HepG2 (cell line): ENCODE measurements around the gene RAB20. TPM values are rescaled to one million over a fixed set of nuclear protein-coding genes. Genes with fewer than 3 reads are reported as not detected.

ENCODE experiments used
- ATAC-seq: fragments of 200-7000 bp; cut with Tn5 transposase; 3 replicates; pipeline ENCODE4 v1.9.1; 2020; ENCODE audit warnings: mild to moderate bottlenecking, moderate library complexity
- BruUV-seq: library from RNA; stranded (reverse); fragments of 400-500 nt; replicated peaks from 2 replicates; lab custom pipeline; 2021; lab: Mats Ljungman, UMichigan
- CTCF ChIA-PET: fragments of 300-600 bp; formaldehyde crosslinking; extraction: SDS; loops from one replicate; lab custom pipeline; 2021; ENCODE audit warnings: low total read pairs, inconsistent platforms, low intra/inter-chr PET ratio; lab: Yijun Ruan, JAX
- POLR2A ChIA-PET: fragments of 350-600 bp; sonication (Branson Sonifier 250); formaldehyde crosslinking; loops from one replicate; lab custom pipeline; 2020; ENCODE audit warnings: antibody characterized with exemption, inconsistent platforms; lab: Yijun Ruan, JAX
- DNase-seq: peaks from one replicate; pipeline ENCODE4 v3.0.0-alpha.2; 2015; ENCODE audit warnings: low spot score
- FAIRE-seq: peaks from 3 replicates; lab custom pipeline; 2011; peaks lifted over from hg19 to GRCh38; lab: Jason Lieb, UNC
- H2AFZ ChIP-seq: one replicate; pipeline ENCODE4 v1.6.1; 2011; ENCODE audit warnings: low read length, inconsistent platforms
- H3K27ac ChIP-seq: fragments of 300-600 bp; 3 replicates; pipeline ENCODE4 v1.8.0; 2011; ENCODE audit warnings: mixed run types, mild to moderate bottlenecking, mixed read lengths, low read length, inconsistent platforms; ENCODE audit not compliant: insufficient read depth; ENCODE audit errors: extremely low read length
- H3K27me3 ChIP-seq, 2 experiments: fragments of 200-600 bp in 1 of 2; 2 replicates in 1 of 2; 3 replicates in 1 of 2; pipeline versions ENCODE4 v1.6.0 to v1.8.0; 2011; ENCODE audit warnings: low read length in 2 of 2, mild to moderate bottlenecking in 2 of 2, moderate library complexity in 2 of 2, inconsistent platforms in 1 of 2; ENCODE audit not compliant: insufficient read depth in 2 of 2, control insufficient read depth in 1 of 2
- H3K36me3 ChIP-seq, 2 experiments: fragments of 200-600 bp in 1 of 2; replicated peaks in 1 of 2; 2 replicates in 1 of 2; 3 replicates in 1 of 2; pipeline versions ENCODE4 v1.5.1 to v1.8.0; 2011; ENCODE audit warnings: low read length in 2 of 2, inconsistent platforms in 1 of 2; ENCODE audit not compliant: insufficient read depth in 2 of 2, control insufficient read depth in 1 of 2
- H3K4me1 ChIP-seq: 2 replicates; pipeline ENCODE4 v1.5.1; 2012; ENCODE audit warnings: low read length, inconsistent platforms; ENCODE audit not compliant: insufficient read depth
- H3K4me2 ChIP-seq: 2 replicates; pipeline ENCODE4 v1.6.0; 2011; ENCODE audit warnings: low read depth, low read length, inconsistent platforms
- H3K4me3 ChIP-seq, 3 experiments: fragments of 200-600 bp in 1 of 3; sonication (generic), shearing (Covaris generic) in 1 of 3; replicated peaks in 1 of 3; 2 replicates each; pipeline ENCODE4 v1.5.1; 2011 to 2016; ENCODE audit warnings: low read length in 3 of 3, inconsistent platforms in 2 of 3, low read depth in 2 of 3, mild to moderate bottlenecking in 2 of 3, control low read depth in 1 of 3, mixed read lengths in 1 of 3; ENCODE audit not compliant: insufficient read depth in 1 of 3
- H3K79me2 ChIP-seq: one replicate; pipeline ENCODE4 v1.6.1; 2011; ENCODE audit warnings: low read length, inconsistent platforms; ENCODE audit not compliant: insufficient read depth
- H3K9ac ChIP-seq: 2 replicates; pipeline ENCODE4 v1.6.0; 2011; ENCODE audit warnings: mild to moderate bottlenecking, low read depth, low read length, inconsistent platforms; ENCODE audit not compliant: insufficient read depth
- H3K9me3 ChIP-seq: 2 replicates; pipeline ENCODE4 v1.5.1; 2012; ENCODE audit warnings: mild to moderate bottlenecking, low read length
- H4K20me1 ChIP-seq: 2 replicates; pipeline ENCODE4 v1.6.0; 2011; ENCODE audit warnings: inconsistent platforms, mild to moderate bottlenecking, low read length, moderate library complexity; ENCODE audit not compliant: insufficient read depth
- ARNTL ChIP-seq: sonication (generic); formaldehyde crosslinking; IDR thresholded peaks from 2 replicates; pipeline ENCODE4 v1.4.0; 2020; ENCODE audit warnings: mild to moderate bottlenecking, missing genetic modification reagents
- E2F2 ChIP-seq: sonication (generic); formaldehyde crosslinking; IDR thresholded peaks from 2 replicates; pipeline ENCODE4 v1.4.0; 2020; ENCODE audit warnings: missing genetic modification reagents, borderline replicate concordance
- HIVEP1 ChIP-seq: sonication (generic); formaldehyde crosslinking; IDR thresholded peaks from 2 replicates; pipeline ENCODE4 v1.4.0; 2020; ENCODE audit warnings: mild to moderate bottlenecking, missing genetic modification reagents
- HOXA3 ChIP-seq: sonication (generic); formaldehyde crosslinking; IDR thresholded peaks from 2 replicates; pipeline ENCODE4 v1.5.0; 2020; ENCODE audit warnings: missing genetic modification reagents
- KLF13 ChIP-seq: sonication (generic); formaldehyde crosslinking; IDR thresholded peaks from 2 replicates; pipeline ENCODE4 v1.4.0; 2020; ENCODE audit warnings: mild to moderate bottlenecking, missing genetic modification reagents
- KLF6 ChIP-seq: IDR thresholded peaks from 2 replicates; pipeline ENCODE4 v1.8.0; 2016; ENCODE audit warnings: missing biosample characterization, missing genetic modification reagents
- MAX ChIP-seq: IDR thresholded peaks from 2 replicates; pipeline ENCODE4 v1.6.1; 2012; ENCODE audit warnings: inconsistent platforms
- NR2F1 ChIP-seq, 2 experiments: fragments of 450-650 bp in 1 of 2; formaldehyde crosslinking in 1 of 2; IDR thresholded peaks; 2 replicates each; pipeline versions ENCODE4 v1.5.0 to v1.6.1; 2016 to 2020; ENCODE audit warnings: mild to moderate bottlenecking in 1 of 2, missing compliant biosample characterization in 1 of 2, missing genetic modification reagents in 1 of 2, moderate library complexity in 1 of 2
- TSC22D2 ChIP-seq: sonication (generic); formaldehyde crosslinking; IDR thresholded peaks from 2 replicates; pipeline ENCODE4 v1.5.1; 2020; ENCODE audit warnings: missing genetic modification reagents, mild to moderate bottlenecking, borderline replicate concordance
- XBP1 ChIP-seq: sonication (generic); formaldehyde crosslinking; IDR thresholded peaks from 2 replicates; pipeline ENCODE4 v1.5.0; 2020; ENCODE audit warnings: missing genetic modification reagents
- ZEB1 ChIP-seq: IDR thresholded peaks from 2 replicates; pipeline ENCODE4 v1.6.1; 2012; ENCODE audit warnings: mild to moderate bottlenecking, low read depth, inconsistent platforms; ENCODE audit not compliant: insufficient replicate concordance
- ZNF333 ChIP-seq: sonication (generic); formaldehyde crosslinking; IDR thresholded peaks from 2 replicates; pipeline ENCODE4 v1.4.0; 2020; ENCODE audit warnings: mild to moderate bottlenecking, missing genetic modification reagents, borderline replicate concordance
- ZNF33B ChIP-seq: sonication (generic); formaldehyde crosslinking; IDR thresholded peaks from 2 replicates; pipeline ENCODE4 v1.5.1; 2020; ENCODE audit warnings: mild to moderate bottlenecking, missing genetic modification reagents
- ZNF460 ChIP-seq: sonication (generic); formaldehyde crosslinking; IDR thresholded peaks from 2 replicates; pipeline ENCODE4 v1.5.1; 2020; ENCODE audit warnings: missing genetic modification reagents, mild to moderate bottlenecking, borderline replicate concordance
- ZNF782 ChIP-seq: sonication (generic); formaldehyde crosslinking; IDR thresholded peaks from 2 replicates; pipeline ENCODE4 v1.4.0; 2020; ENCODE audit warnings: missing genetic modification reagents, mild to moderate bottlenecking, borderline replicate concordance
- WGBS: methylation state at CpG from one replicate; pipeline ENCODE4 v1.1.6; 2017; ENCODE audit warnings: low lambda C conversion rate; 5-methylcytosine and 5-hydroxymethylcytosine counted together
- in situ Hi-C: cut with HindIII; loops from 2 replicates; pipeline ENCODE4 v1.10.0; 2017; ENCODE audit warnings: low pct_unique_long_range_greater_than_20kb; ENCODE audit not compliant: extremely low pct_ligation_motif_present
- intact Hi-C: fragments of 100-400 bp; cut with micrococcal nuclease; formaldehyde crosslinking; loops from one replicate; pipeline ENCODE4 v1.10.0; 2022; ENCODE audit not compliant: unreplicated experiment
- polyA plus RNA-seq, 8 experiments: library from polyadenylated mRNA; depleted of rRNA in 3 of 8; stranded (reverse) in 7 of 8; unstranded in 1 of 8; fragments of >200 nt; fragmentation: Illumina TruSeq in 4 of 8; extraction: Trizol in 4 of 8; gene quantifications; 2 replicates each; pipeline versions ENCODE4 v1.2.1 to v1.2.3, GENCODE V29; 2011 to 2016; ENCODE audit warnings: low read depth in 4 of 8, missing spikeins in 1 of 8, mixed read lengths in 1 of 8; ENCODE audit not compliant: insufficient read depth in 1 of 8
- total RNA-seq, 5 experiments: library from RNA; depleted of rRNA; stranded (reverse); fragments of >200 nt; fragmentation: Illumina TruSeq; extraction: Trizol; gene quantifications; 2 replicates each; pipeline ENCODE4 v1.2.3, GENCODE V29; 2016; ENCODE audit warnings: low read depth in 1 of 5
- TF ChIP-seq, protein P1 (sequence below): sonication (generic); formaldehyde crosslinking; IDR thresholded peaks from 2 replicates; pipeline ENCODE4 v1.5.0; 2020; ENCODE audit warnings: missing genetic modification reagents

Gene RAB20
- total and polyA plus RNA-seq, 2 of the 13 experiments (the other 11 are each of a cell fraction or from before 2014, with no cell fraction given) = 15.6 to 30.5 TPM

GRCh38 chr13:110524541-110525257 lies 36.8 kb downstream of the RAB20 start:
- ChIA-PET CTCF (no interaction called here), POLR2A (no interaction called here)
- Histone ChIP-seq H4K20me1 (peaks cover 24% of the 10 kb centered on the region), H3K27ac (no peak overlapping the region), H3K4me1 (peaks cover 40% of the 10 kb centered on the region), H3K36me3 (peaks cover 7 to 37% of the 10 kb centered on the region in 2 experiments), H3K9me3 (no peaks in the 10 kb centered on the region), H3K27me3 (no peaks in the 10 kb centered on the region), H3K4me3 (no peak overlapping the region), H3K4me2 (no peak overlapping the region), H3K9ac (no peak overlapping the region), H3K79me2 (peaks cover 14% of the 10 kb centered on the region), H2AFZ (no peak overlapping the region)
- no TSS peak for BruUV-seq
- no peak for DNase-seq
- FAIRE-seq = no peak
- in situ Hi-C loops = no loop called here
- TF ChIP-seq ARNTL (CRISPR knock-in tag) = no peak
- TF ChIP-seq HIVEP1 (CRISPR knock-in tag) = no peak
- no peak for TF ChIP-seq ZNF460
- TF ChIP-seq, protein P1, sequence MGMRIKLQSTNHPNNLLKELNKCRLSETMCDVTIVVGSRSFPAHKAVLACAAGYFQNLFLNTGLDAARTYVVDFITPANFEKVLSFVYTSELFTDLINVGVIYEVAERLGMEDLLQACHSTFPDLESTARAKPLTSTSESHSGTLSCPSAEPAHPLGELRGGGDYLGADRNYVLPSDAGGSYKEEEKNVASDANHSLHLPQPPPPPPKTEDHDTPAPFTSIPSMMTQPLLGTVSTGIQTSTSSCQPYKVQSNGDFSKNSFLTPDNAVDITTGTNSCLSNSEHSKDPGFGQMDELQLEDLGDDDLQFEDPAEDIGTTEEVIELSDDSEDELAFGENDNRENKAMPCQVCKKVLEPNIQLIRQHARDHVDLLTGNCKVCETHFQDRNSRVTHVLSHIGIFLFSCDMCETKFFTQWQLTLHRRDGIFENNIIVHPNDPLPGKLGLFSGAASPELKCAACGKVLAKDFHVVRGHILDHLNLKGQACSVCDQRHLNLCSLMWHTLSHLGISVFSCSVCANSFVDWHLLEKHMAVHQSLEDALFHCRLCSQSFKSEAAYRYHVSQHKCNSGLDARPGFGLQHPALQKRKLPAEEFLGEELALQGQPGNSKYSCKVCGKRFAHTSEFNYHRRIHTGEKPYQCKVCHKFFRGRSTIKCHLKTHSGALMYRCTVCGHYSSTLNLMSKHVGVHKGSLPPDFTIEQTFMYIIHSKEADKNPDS (CRISPR knock-in tag) = no peak
- no peak for TF ChIP-seq MAX
- TF ChIP-seq NR2F1 (CRISPR knock-in tag; IDR thresholded peaks at IDR 0.05) = no peak
- no peak for TF ChIP-seq TSC22D2 (CRISPR knock-in tag)
- no peak for TF ChIP-seq ZNF333 (CRISPR knock-in tag)
- TF ChIP-seq ZNF33B = no peak
- no peak for TF ChIP-seq E2F2 (CRISPR knock-in tag)
- no peak for TF ChIP-seq XBP1
- TF ChIP-seq ZEB1 = no peak
- no peak for TF ChIP-seq HOXA3 (CRISPR knock-in tag)
- no peak for TF ChIP-seq KLF13 (CRISPR knock-in tag)
- TF ChIP-seq KLF6 (CRISPR knock-in tag) = no peak
- no peak for TF ChIP-seq ZNF782
- intact Hi-C loops = no loop called here
- WGBS = 93% methylated on average over 11 of the region's 21 CpGs
- ATAC-seq = no peak
